Parathyroid adenoma (tissue), 2 donors: ENCODE results near the gene ME3.

ENCODE experiments used
- H2AFZ ChIP-seq: fragments of 300-600 bp; sonication (generic); one replicate; pipeline ENCODE4 v1.7.0; 2017; ENCODE audit warnings: antibody characterized with exemption, mild to moderate bottlenecking
- H3K27ac ChIP-seq: fragments of 300-600 bp; sonication (generic); one replicate; pipeline ENCODE4 v1.7.0; 2017
- H3K27me3 ChIP-seq: fragments of 300-600 bp; sonication (generic); one replicate; pipeline ENCODE4 v1.7.0; 2017; ENCODE audit warnings: low read length; ENCODE audit not compliant: control insufficient read depth, insufficient read depth
- H3K36me3 ChIP-seq: fragments of 300-600 bp; sonication (generic); one replicate; pipeline ENCODE4 v1.7.0; 2017; ENCODE audit warnings: low read length; ENCODE audit not compliant: control insufficient read depth, insufficient read depth
- H3K4me1 ChIP-seq: fragments of 300-600 bp; sonication (generic); one replicate; pipeline ENCODE4 v1.7.0; 2017; ENCODE audit warnings: control low read depth
- H3K4me2 ChIP-seq: fragments of 300-600 bp; sonication (generic); one replicate; pipeline ENCODE4 v1.7.0; 2017; ENCODE audit warnings: low read length
- H3K4me3 ChIP-seq: fragments of 300-600 bp; sonication (generic); one replicate; pipeline ENCODE4 v1.7.0; 2017; ENCODE audit warnings: low read depth, low read length
- H3K79me2 ChIP-seq: fragments of 300-600 bp; sonication (generic); one replicate; pipeline ENCODE4 v1.7.0; 2017; ENCODE audit warnings: control low read depth
- H3K9ac ChIP-seq: fragments of 300-600 bp; sonication (generic); one replicate; pipeline ENCODE4 v1.7.0; 2017; ENCODE audit warnings: mild to moderate bottlenecking
- H3K9me3 ChIP-seq: fragments of 300-600 bp; sonication (generic); one replicate; pipeline ENCODE4 v1.7.0; 2017; ENCODE audit warnings: low read length; ENCODE audit not compliant: control insufficient read depth
- CTCF ChIP-seq: fragments of 300-600 bp; sonication (generic); IDR thresholded peaks from one replicate; pipeline ENCODE4 v1.7.0; 2017; ENCODE audit warnings: antibody characterized with exemption, mild to moderate bottlenecking
- donor health status: primary hyperparathyroidism.

The ME3 gene

GRCh38 chr11:86478348-86478747 is 194.1 kb downstream of the ME3 start:
- Histone ChIP-seq H3K4me3 (no peak overlapping the region), H3K9me3 (no peaks in the 10 kb centered on the region), H2AFZ (no peak overlapping the region), H3K36me3 (no peaks in the 10 kb centered on the region), H3K79me2 (no peaks in the 10 kb centered on the region), H3K9ac (no peak overlapping the region), H3K4me1 (peaks cover 22% of the 10 kb centered on the region), H3K4me2 (no peak overlapping the region), H3K27me3 (no peaks in the 10 kb centered on the region), H3K27ac (peak overlapping the region; percentile 80)
- no peak for TF ChIP-seq CTCF

GRCh38 chr11:86477495-86478155 is 194.8 kb downstream of the ME3 start:
- no peaks in the 10 kb centered on the region for H3K27me3 ChIP-seq
- H3K4me1 ChIP-seq = peaks cover 22% of the 10 kb centered on the region
- peak overlapping the region; percentile 17 for H3K4me2 ChIP-seq
- peak overlapping the region; percentile 50 for H2AFZ ChIP-seq
- no peak overlapping the region for H3K9ac ChIP-seq
- peak overlapping the region; percentile 80 for H3K27ac ChIP-seq
- H3K36me3 ChIP-seq = no peaks in the 10 kb centered on the region
- TF ChIP-seq CTCF = no peak
- H3K9me3 ChIP-seq = no peaks in the 10 kb centered on the region
- H3K79me2 ChIP-seq = no peaks in the 10 kb centered on the region
- no peak overlapping the region for H3K4me3 ChIP-seq

GRCh38 chr11:86476109-86476861 is 196.1 kb downstream of the ME3 start:
- no peak overlapping the region for H2AFZ ChIP-seq
- no peaks in the 10 kb centered on the region for H3K36me3 ChIP-seq
- H3K27ac ChIP-seq = peak overlapping the region; percentile 80
- no peaks in the 10 kb centered on the region for H3K79me2 ChIP-seq
- H3K27me3 ChIP-seq = no peaks in the 10 kb centered on the region
- H3K4me1 ChIP-seq = peaks cover 25% of the 10 kb centered on the region
- H3K9me3 ChIP-seq = no peaks in the 10 kb centered on the region
- no peak overlapping the region for H3K4me3 ChIP-seq
- no peak for TF ChIP-seq CTCF
- no peak overlapping the region for H3K4me2 ChIP-seq
- H3K9ac ChIP-seq = no peak overlapping the region

GRCh38 chr11:86475027-86475426 is 197.4 kb downstream of the ME3 start:
- Histone ChIP-seq H3K4me1 (peaks cover 25% of the 10 kb centered on the region), H3K4me3 (no peak overlapping the region), H3K4me2 (no peak overlapping the region), H3K9ac (no peak overlapping the region), H3K27ac (peak overlapping the region; percentile 56), H2AFZ (no peak overlapping the region), H3K9me3 (no peaks in the 10 kb centered on the region), H3K27me3 (no peaks in the 10 kb centered on the region), H3K79me2 (no peaks in the 10 kb centered on the region), H3K36me3 (no peaks in the 10 kb centered on the region)
- TF ChIP-seq CTCF = no peak
